ENCODE data around the gene ZNRD2.

Gene ZNRD2

DNA sequence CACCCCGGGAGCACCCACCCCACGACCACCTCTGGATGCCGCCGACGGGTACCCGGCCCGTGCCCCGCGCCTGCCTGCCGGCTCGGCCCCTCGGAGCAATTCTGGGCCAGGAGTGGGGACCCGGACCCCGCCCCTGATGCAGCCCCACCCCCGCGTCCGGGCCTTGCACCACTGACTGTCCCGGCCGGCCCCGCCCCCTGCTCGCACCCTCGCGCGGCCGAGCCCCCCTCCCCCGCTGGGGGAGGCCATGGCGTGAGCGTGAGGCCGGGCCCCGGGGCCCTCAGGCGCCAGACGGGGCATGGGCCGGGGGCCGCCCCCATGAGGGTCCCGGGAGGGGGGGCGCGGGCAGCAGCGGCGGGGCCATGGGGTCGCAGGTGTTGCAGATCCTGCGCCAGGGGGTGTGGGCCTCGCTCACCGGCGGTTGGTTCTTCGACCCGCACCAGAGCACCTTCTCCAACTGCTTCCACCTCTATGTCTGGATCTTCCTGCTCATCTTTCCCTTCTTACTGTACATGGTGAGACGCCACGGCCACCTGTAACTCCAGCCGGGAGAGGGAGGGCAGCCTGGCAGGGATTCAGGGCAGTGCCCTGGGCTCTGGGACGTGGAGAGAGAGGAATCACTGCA, 45.8 kb downstream of the ZNRD2 start:
- peak overlapping the region; percentile 97 for H3K4me3 ChIP-seq (ENCODE audit: low read length)
- no peak for DNase-seq (ENCODE audit: low read depth, low spot score)

DNA sequence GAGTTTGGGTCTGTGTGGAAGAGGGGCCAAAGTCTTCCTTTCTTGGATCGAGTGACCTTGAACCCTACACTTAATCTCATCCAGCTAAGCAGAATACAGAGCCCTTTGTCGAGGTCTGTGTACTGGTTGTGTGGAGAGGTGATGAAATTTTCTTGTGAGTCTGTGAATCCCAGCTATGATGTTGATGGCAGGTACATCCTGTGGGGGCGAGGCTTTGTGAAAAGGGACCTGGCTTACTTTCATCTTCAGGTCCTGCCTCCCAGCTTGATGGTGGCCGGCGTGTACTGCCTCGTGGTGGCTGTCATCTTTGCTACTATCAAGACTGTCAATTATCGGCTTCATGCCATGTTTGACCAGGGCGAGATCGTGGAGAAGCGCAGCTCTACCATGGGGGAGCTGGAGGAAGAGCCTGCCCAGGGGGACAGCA, 46.3 kb downstream of the ZNRD2 start:
- DNase-seq (ENCODE audit: low read depth, low spot score): no peak
- H3K4me3 ChIP-seq (ENCODE audit: low read length): peak overlapping the region; percentile 97

GRCh38 chr11:65617136-65617850, 47.0 kb downstream of the ZNRD2 start:
- no peak for DNase-seq (ENCODE audit: low read depth, low spot score)
- H3K4me3 ChIP-seq (ENCODE audit: low read length): peak overlapping the region; percentile 97

DNA sequence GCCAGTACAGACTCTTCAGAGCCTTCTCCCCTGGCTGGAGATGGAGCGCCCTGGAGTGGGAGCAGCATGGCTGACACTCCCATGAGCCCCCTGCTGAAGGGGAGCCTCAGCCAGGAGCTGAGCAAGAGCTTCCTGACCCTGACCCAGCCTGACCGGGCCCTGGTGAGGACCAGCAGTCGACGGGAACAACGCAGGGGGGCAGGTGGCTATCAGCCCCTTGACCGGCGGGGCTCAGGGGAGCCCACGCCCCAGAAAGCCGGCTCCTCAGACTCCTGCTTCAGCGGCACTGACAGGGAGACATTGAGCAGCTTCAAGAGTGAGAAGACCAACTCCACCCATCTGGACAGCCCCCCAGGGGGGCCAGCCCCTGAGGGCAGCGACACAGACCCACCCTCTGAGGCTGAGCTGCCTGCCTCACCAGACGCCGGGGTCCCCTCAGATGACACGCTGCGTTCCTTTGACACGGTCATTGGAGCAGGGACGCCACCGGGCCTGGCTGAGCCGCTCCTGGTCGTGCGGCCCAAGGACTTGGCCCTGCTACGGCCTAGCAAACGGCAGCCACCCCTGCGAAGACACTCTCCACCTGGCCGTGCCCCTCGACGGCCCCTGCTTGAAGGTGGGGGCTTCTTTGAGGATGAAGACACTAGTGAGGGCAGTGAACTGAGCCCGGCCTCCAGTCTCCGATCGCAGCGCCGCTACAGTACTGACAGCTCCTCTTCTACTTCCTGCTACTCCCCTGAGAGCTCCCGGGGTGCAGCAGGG, 47.9 kb downstream of the ZNRD2 start:
- H3K4me3 ChIP-seq (ENCODE audit: low read length): no peak overlapping the region
- DNase-seq (ENCODE audit: low read depth, low spot score): no peak

DNA sequence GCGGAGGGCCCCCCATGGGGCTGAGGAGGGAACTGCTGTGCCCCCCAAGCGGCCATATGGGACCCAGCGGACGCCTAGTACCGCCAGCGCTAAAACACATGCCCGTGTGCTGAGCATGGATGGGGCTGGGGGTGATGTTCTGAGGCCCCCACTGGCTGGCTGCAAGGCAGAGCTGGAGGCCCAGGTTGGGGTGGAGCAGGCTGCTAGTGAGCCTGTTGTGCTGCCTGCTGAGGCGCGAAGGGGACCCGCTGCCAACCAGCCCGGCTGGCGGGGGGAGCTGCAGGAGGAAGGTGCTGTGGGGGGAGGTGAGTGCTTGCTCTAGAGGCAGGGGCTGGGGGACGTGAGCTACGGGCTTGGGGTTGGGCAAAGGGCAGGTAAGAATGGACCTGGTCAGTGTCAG, 48.5 kb downstream of the ZNRD2 start:
- no peak overlapping the region for H3K4me3 ChIP-seq (ENCODE audit: low read length)
- DNase-seq (ENCODE audit: low read depth, low spot score): no peak

GRCh38 chr11:65619281-65619928, 49.1 kb downstream of the ZNRD2 start:
- no peak overlapping the region for H3K4me3 ChIP-seq (ENCODE audit: low read length)
- DNase-seq (ENCODE audit: low read depth, low spot score): no peak

GRCh38 chr11:65620666-65621065, 50.4 kb downstream of the ZNRD2 start:
- no peak overlapping the region for H3K4me3 ChIP-seq (ENCODE audit: low read length)
- DNase-seq (ENCODE audit: low read depth, low spot score): no peak

GRCh38 chr11:65621460-65621859, 51.2 kb downstream of the ZNRD2 start:
- DNase-seq (ENCODE audit: low read depth, low spot score): no peak
- H3K4me3 ChIP-seq (ENCODE audit: low read length): no peak overlapping the region
